T-helper 22 cell (primary cell): ENCODE results near the gene ARFGAP1.
"Not testable (repeated sequence)": the region's sequence is repeated elsewhere in the genome, so short reads cannot be mapped to it uniquely, and the experiment has no call there.

Source experiments
- DNase-seq: peaks from one replicate; pipeline ENCODE4 v3.0.0-alpha.2; 2020; ENCODE audit warnings: low read depth

Gene ARFGAP1

GRCh38 chr20:63292292-63292701 is 19.7 kb downstream of the ARFGAP1 start:
- DNase-seq: no peak

- DNase-seq: no peak
Measured at GRCh38 chr20:63292904-63293303, 20.3 kb downstream of the ARFGAP1 start, which contains the start of gene COL20A1. Gene COL20A1 (plus strand): TSS chr20:63293186. CDS start chr20:63295108, 1,922 bp downstream.

GRCh38 chr20:63293456-63293855 is 20.8 kb downstream of the ARFGAP1 start:
- DNase-seq: no peak

- no peak for DNase-seq
Measured at GRCh38 chr20:63293871-63294535, 21.4 kb downstream of the ARFGAP1 start.

- DNase-seq: no peak
Measured at GRCh38 chr20:63294536-63294900, 21.9 kb downstream of the ARFGAP1 start.

GRCh38 chr20:63295018-63295417 is 22.4 kb downstream of the ARFGAP1 start:
- DNase-seq: no peak

- DNase-seq: no peak
Measured at GRCh38 chr20:63295422-63295821, 22.8 kb downstream of the ARFGAP1 start.

GRCh38 chr20:63295846-63296245 is 23.2 kb downstream of the ARFGAP1 start:
- no peak for DNase-seq

GRCh38 chr20:63296531-63297299 is 24.1 kb downstream of the ARFGAP1 start:
- DNase-seq: no peak

- no peak for DNase-seq
Measured at GRCh38 chr20:63297371-63297781, 24.8 kb downstream of the ARFGAP1 start.

- no peak for DNase-seq
Measured at GRCh38 chr20:63297796-63298572, 25.4 kb downstream of the ARFGAP1 start.

GRCh38 chr20:63298731-63299312 is 26.2 kb downstream of the ARFGAP1 start:
- DNase-seq: no peak

- no peak for DNase-seq
Measured at GRCh38 chr20:63301671-63302070, 29.1 kb downstream of the ARFGAP1 start.

GRCh38 chr20:63303095-63303666 is 30.6 kb downstream of the ARFGAP1 start:
- DNase-seq: no peak

- no peak for DNase-seq
Measured at GRCh38 chr20:63305393-63305792, 32.8 kb downstream of the ARFGAP1 start.

GRCh38 chr20:63305933-63306672 is 33.5 kb downstream of the ARFGAP1 start:
- DNase-seq: not testable (repeated sequence)

GRCh38 chr20:63306673-63307537 is 34.3 kb downstream of the ARFGAP1 start:
- DNase-seq: no peak

GRCh38 chr20:63307538-63308217 is 35.1 kb downstream of the ARFGAP1 start:
- no peak for DNase-seq

GRCh38 chr20:63308218-63308911 is 35.8 kb downstream of the ARFGAP1 start:
- no peak for DNase-seq
